ENCODE measurements around the gene PHF12. TPM values are rescaled to one million over a fixed set of nuclear protein-coding genes. Genes with fewer than 3 reads are reported as not detected.
"Not testable (repeated sequence)": the region's sequence is repeated elsewhere in the genome, so short reads cannot be mapped to it uniquely, and the experiment has no call there.

Gene PHF12
- total RNA-seq, 1 experiment from 2014 or later: 37.6 TPM

DNA sequence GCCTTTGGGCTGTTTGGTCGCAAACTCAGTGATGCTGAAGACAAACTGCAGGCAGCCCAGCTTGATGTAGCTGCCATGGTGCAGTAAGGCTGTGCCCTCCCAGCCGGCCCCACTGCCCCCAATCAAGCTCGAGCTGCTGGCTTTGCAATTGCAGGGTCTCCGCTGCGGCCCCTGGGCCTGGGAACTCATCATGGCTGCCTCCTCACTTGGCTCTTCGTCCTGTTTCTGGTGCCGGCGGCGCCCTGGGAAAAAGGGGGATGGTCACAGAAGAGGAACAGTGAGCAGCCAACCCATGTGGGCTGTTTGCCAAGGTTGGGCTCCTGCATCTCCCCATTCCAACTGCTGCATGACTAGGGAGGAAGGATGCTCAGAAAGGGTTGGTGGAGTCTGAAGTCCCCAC is 45.0 kb downstream of the PHF12 start:
- Mint-ChIP-seq H3K27me3 (ENCODE audit: insufficient read depth, unreplicated experiment) (no peaks in the 10 kb centered on the region), H3K4me3 (ENCODE audit: unreplicated experiment) (no peak overlapping the region), H3K9me3 (ENCODE audit: unreplicated experiment) (no peaks in the 10 kb centered on the region), H3K27ac (ENCODE audit: low read depth, unreplicated experiment) (no peak overlapping the region), H3K36me3 (ENCODE audit: insufficient read depth, unreplicated experiment) (peaks cover 49% of the 10 kb centered on the region), H3K4me1 (ENCODE audit: insufficient read depth, unreplicated experiment) (peaks cover 35% of the 10 kb centered on the region)
- CTCF ChIA-PET: interaction anchor here (1.0 to 5.8 kb wide), 3 partner anchors 8 to 161 kb away, joined by 3 to 43 read pairs (median 11); partner anchors contain the start of gene FLOT2
- BruUV-seq (replicated peaks): no TSS peak
- TF ChIP-seq, protein P1, sequence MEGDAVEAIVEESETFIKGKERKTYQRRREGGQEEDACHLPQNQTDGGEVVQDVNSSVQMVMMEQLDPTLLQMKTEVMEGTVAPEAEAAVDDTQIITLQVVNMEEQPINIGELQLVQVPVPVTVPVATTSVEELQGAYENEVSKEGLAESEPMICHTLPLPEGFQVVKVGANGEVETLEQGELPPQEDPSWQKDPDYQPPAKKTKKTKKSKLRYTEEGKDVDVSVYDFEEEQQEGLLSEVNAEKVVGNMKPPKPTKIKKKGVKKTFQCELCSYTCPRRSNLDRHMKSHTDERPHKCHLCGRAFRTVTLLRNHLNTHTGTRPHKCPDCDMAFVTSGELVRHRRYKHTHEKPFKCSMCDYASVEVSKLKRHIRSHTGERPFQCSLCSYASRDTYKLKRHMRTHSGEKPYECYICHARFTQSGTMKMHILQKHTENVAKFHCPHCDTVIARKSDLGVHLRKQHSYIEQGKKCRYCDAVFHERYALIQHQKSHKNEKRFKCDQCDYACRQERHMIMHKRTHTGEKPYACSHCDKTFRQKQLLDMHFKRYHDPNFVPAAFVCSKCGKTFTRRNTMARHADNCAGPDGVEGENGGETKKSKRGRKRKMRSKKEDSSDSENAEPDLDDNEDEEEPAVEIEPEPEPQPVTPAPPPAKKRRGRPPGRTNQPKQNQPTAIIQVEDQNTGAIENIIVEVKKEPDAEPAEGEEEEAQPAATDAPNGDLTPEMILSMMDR (IDR thresholded peaks at IDR 0.05; ENCODE audit: unreplicated experiment): no peak
- POLR2A ChIA-PET: interaction anchor here (2.4 to 4.5 kb wide), 2 partner anchors 21 to 179 kb away, joined by 12 to 21 read pairs; partner anchors contain the start of gene NEK8
- DNase-seq (ENCODE audit: unreplicated experiment): no peak
- intact Hi-C loops (cut with micrococcal nuclease): no loop called here

GRCh38 chr17:28904800-28905199 is 46.5 kb downstream of the PHF12 start:
- Mint-ChIP-seq H3K27ac (ENCODE audit: low read depth, unreplicated experiment) (peak overlapping the region; percentile 63), H3K36me3 (ENCODE audit: insufficient read depth, unreplicated experiment) (peaks cover 43% of the 10 kb centered on the region), H3K4me3 (ENCODE audit: unreplicated experiment) (no peak overlapping the region), H3K27me3 (ENCODE audit: insufficient read depth, unreplicated experiment) (no peaks in the 10 kb centered on the region), H3K9me3 (ENCODE audit: unreplicated experiment) (no peaks in the 10 kb centered on the region), H3K4me1 (ENCODE audit: insufficient read depth, unreplicated experiment) (peaks cover 35% of the 10 kb centered on the region)
- ChIA-PET POLR2A (interaction anchor here (0.9 to 2.6 kb wide), 3 partner anchors 97 to 305 kb away, joined by 4 to 15 read pairs (median 5); no protein-coding TSS in a partner anchor), CTCF (interaction anchor here (0.6 to 5.8 kb wide), 3 partner anchors 14 to 142 kb away, joined by 3 to 43 read pairs (median 3); no protein-coding TSS in a partner anchor)
- TF ChIP-seq, protein P1 (IDR thresholded peaks at IDR 0.05; ENCODE audit: unreplicated experiment): no peak
- intact Hi-C loops (cut with micrococcal nuclease): no loop called here
- DNase-seq (ENCODE audit: unreplicated experiment): no peak
- no TSS peak for BruUV-seq (replicated peaks)

GRCh38 chr17:28903546-28903841 is 47.8 kb downstream of the PHF12 start:
- not testable (repeated sequence) for BruUV-seq (replicated peaks); H3K27me3 Mint-ChIP-seq (ENCODE audit: insufficient read depth, unreplicated experiment); H3K9me3 Mint-ChIP-seq (ENCODE audit: unreplicated experiment); DNase-seq (ENCODE audit: unreplicated experiment); H3K27ac Mint-ChIP-seq (ENCODE audit: low read depth, unreplicated experiment)
- peaks cover 30% of the 10 kb centered on the region for H3K4me1 Mint-ChIP-seq (ENCODE audit: insufficient read depth, unreplicated experiment)
- H3K36me3 Mint-ChIP-seq (ENCODE audit: insufficient read depth, unreplicated experiment): peaks cover 38% of the 10 kb centered on the region
- ChIA-PET POLR2A (interaction anchor here (0.6 to 4.0 kb wide), 9 partner anchors 10 to 251 kb away, joined by 3 to 24 read pairs (median 10); partner anchors contain the start of gene PHF12), CTCF (interaction anchor here (0.6 to 5.8 kb wide), 13 partner anchors 8 to 732 kb away, joined by 3 to 43 read pairs (median 4); no protein-coding TSS in a partner anchor)
- intact Hi-C loops (cut with micrococcal nuclease): loop anchor here (2.0 kb wide), 2 partner anchors 47 to 177 kb away; partner anchors contain the start of genes PHF12 and TLCD1
- peak overlapping the region; percentile 72 for H3K4me3 Mint-ChIP-seq (ENCODE audit: unreplicated experiment)

- peaks cover 38% of the 10 kb centered on the region for H3K36me3 Mint-ChIP-seq (ENCODE audit: insufficient read depth, unreplicated experiment)
- H3K27me3 Mint-ChIP-seq (ENCODE audit: insufficient read depth, unreplicated experiment): no peaks in the 10 kb centered on the region
- H3K4me1 Mint-ChIP-seq (ENCODE audit: insufficient read depth, unreplicated experiment): peaks cover 30% of the 10 kb centered on the region
- ChIA-PET CTCF (interaction anchor here (0.6 to 5.8 kb wide), 21 partner anchors 8 to 732 kb away, joined by 3 to 43 read pairs (median 5); partner anchors contain the start of genes FAM222B, TLCD1 and TRAF4), POLR2A (interaction anchor here (0.6 to 4.0 kb wide), 16 partner anchors 10 to 193 kb away, joined by 3 to 24 read pairs (median 5); partner anchors contain the start of genes FAM222B, NEK8, PHF12 and RPL23A)
- BruUV-seq (replicated peaks): no TSS peak
- no peaks in the 10 kb centered on the region for H3K9me3 Mint-ChIP-seq (ENCODE audit: unreplicated experiment)
- H3K27ac Mint-ChIP-seq (ENCODE audit: low read depth, unreplicated experiment): peak within 1 kb of the TSS; percentile 63
- peak; percentile 93 for DNase-seq (ENCODE audit: unreplicated experiment)
- intact Hi-C loops (cut with micrococcal nuclease): loop anchor here (2.0 kb wide), 2 partner anchors 48 to 176 kb away; partner anchors contain the start of genes PHF12 and TLCD1
- TF ChIP-seq, protein P1 (IDR thresholded peaks at IDR 0.05; ENCODE audit: unreplicated experiment): peak; percentile 98
- peak within 1 kb of the TSS; percentile 72 for H3K4me3 Mint-ChIP-seq (ENCODE audit: unreplicated experiment)
These were observed 48.3 kb downstream of the PHF12 start, which contains the start of gene DHRS13 for GRCh38 chr17:28902819-28903545. Gene DHRS13, minus strand, starts transcription at chr17:28903079. Its CDS starts 135 bp downstream, at chr17:28902944.

All from MCF 10A (cell line).